ENCODE data around the gene ADIPOR1.
"Not testable (repeated sequence)": the region's sequence is repeated elsewhere in the genome, so short reads cannot be mapped to it uniquely, and the experiment has no call there.

ADIPOR1 gene

GRCh38 chr1:202957733-202958543, at the start of gene ADIPOR1:
Gene ADIPOR1 (minus strand): TSS chr1:202958312. CDS start chr1:202951070, 7,242 bp downstream.
- H3K36me3 ChIP-seq = peaks cover 51% of the 10 kb centered on the region

GRCh38 chr1:203006948-203007871, 49.1 kb upstream of the ADIPOR1 start, which contains the start of gene TMEM183A:
Gene TMEM183A (plus strand): TSS chr1:203007374. CDS start chr1:203007466, 92 bp downstream.
- no peak for TF ChIP-seq Cebpa-rat (IDR thresholded peaks at IDR 0.05)
- no peaks in the 10 kb centered on the region for H3K27me3 ChIP-seq
- peak within 1 kb of the TSS; percentile 90 for H3K9ac ChIP-seq
- H3K4me3 ChIP-seq = peak within 1 kb of the TSS; percentile 88
- peaks cover 38% of the 10 kb centered on the region for H4K20me1 ChIP-seq
- H3K4me2 ChIP-seq = peak within 1 kb of the TSS; percentile 95
- no peaks in the 10 kb centered on the region for H3K9me3 ChIP-seq
- peaks cover 59% of the 10 kb centered on the region for H3K4me1 ChIP-seq
- peak within 1 kb of the TSS; percentile 91 for H3K27ac ChIP-seq
- H3K36me3 ChIP-seq = peaks cover 36% of the 10 kb centered on the region

More at GRCh38 chr1:202957733-202958543, at the start of gene ADIPOR1:
- no peak for TF ChIP-seq Cebpa-rat (IDR thresholded peaks at IDR 0.05)
- Histone ChIP-seq H3K27ac (peak within 1 kb of the TSS; percentile 95), H3K9me3 (no peaks in the 10 kb centered on the region), H4K20me1 (peaks cover 51% of the 10 kb centered on the region), H3K27me3 (no peaks in the 10 kb centered on the region), H3K4me1 (peaks cover 40% of the 10 kb centered on the region), H3K9ac (peak within 1 kb of the TSS; percentile 97), H3K4me3 (peak within 1 kb of the TSS; percentile 99), H3K4me2 (peak within 1 kb of the TSS; percentile 96)

GRCh38 chr1:203005395-203006142, 47.5 kb upstream of the ADIPOR1 start:
- not testable (repeated sequence) for H3K9me3 ChIP-seq, H3K9ac ChIP-seq, H3K27me3 ChIP-seq, H3K4me3 ChIP-seq
- peak overlapping the region; percentile 84 for H3K4me2 ChIP-seq
- H4K20me1 ChIP-seq = peaks cover 29% of the 10 kb centered on the region
- H3K36me3 ChIP-seq = peaks cover 22% of the 10 kb centered on the region
- peaks cover 73% of the 10 kb centered on the region for H3K4me1 ChIP-seq
- peak overlapping the region; percentile 91 for H3K27ac ChIP-seq

GRCh38 chr1:203002951-203003350, 44.8 kb upstream of the ADIPOR1 start:
- Histone ChIP-seq H3K4me3 (no peak overlapping the region), H3K27ac (peak overlapping the region; percentile 91; the same call in 1 of the 2 replicates), H3K27me3 (no peaks in the 10 kb centered on the region), H3K9ac (no peak overlapping the region), H3K4me1 (peaks cover 76% of the 10 kb centered on the region), H3K9me3 (no peaks in the 10 kb centered on the region), H3K36me3 (no peaks in the 10 kb centered on the region), H4K20me1 (peaks cover 5% of the 10 kb centered on the region), H3K4me2 (no peak overlapping the region)
- TF ChIP-seq Cebpa-rat (IDR thresholded peaks at IDR 0.05) = no peak

- TF ChIP-seq Cebpa-rat (IDR thresholded peaks at IDR 0.05) = no peak
- H3K4me3 ChIP-seq = no peak overlapping the region
- H4K20me1 ChIP-seq = no peaks in the 10 kb centered on the region
- peaks cover 86% of the 10 kb centered on the region for H3K4me1 ChIP-seq
- H3K36me3 ChIP-seq = no peaks in the 10 kb centered on the region
- no peaks in the 10 kb centered on the region; the same call in 1 of the 2 replicates for H3K9me3 ChIP-seq
- no peaks in the 10 kb centered on the region for H3K27me3 ChIP-seq
- H3K4me2 ChIP-seq = no peak overlapping the region
- peak overlapping the region; percentile 91 for H3K27ac ChIP-seq
- no peak overlapping the region for H3K9ac ChIP-seq
These were observed 43.9 kb upstream of the ADIPOR1 start for GRCh38 chr1:203001986-203002385.

- peak overlapping the region; percentile 88 for H3K4me2 ChIP-seq
- peak overlapping the region; percentile 75 for H3K9ac ChIP-seq
These were observed 42.3 kb upstream of the ADIPOR1 start for GRCh38 chr1:203000217-203000944.

GRCh38 chr1:202998836-202999750, 41.0 kb upstream of the ADIPOR1 start:
- Histone ChIP-seq H3K9ac (peak overlapping the region; percentile 75), H3K27ac (peak overlapping the region; percentile 91)
- no peak for TF ChIP-seq Cebpa-rat (IDR thresholded peaks at IDR 0.05)

More at GRCh38 chr1:203000217-203000944, 42.3 kb upstream of the ADIPOR1 start:
- no peak for TF ChIP-seq Cebpa-rat (IDR thresholded peaks at IDR 0.05)
- Histone ChIP-seq H3K9me3 (no peaks in the 10 kb centered on the region; the same call in 1 of the 2 replicates), H3K27me3 (no peaks in the 10 kb centered on the region), H3K36me3 (no peaks in the 10 kb centered on the region), H3K4me3 (peak overlapping the region; percentile 55), H3K27ac (peak overlapping the region; percentile 91), H3K4me1 (peaks cover 72% of the 10 kb centered on the region), H4K20me1 (no peaks in the 10 kb centered on the region)

GRCh38 chr1:202994756-202995155, 36.6 kb upstream of the ADIPOR1 start:
- H3K4me2 ChIP-seq = no peak overlapping the region
- no peak overlapping the region for H3K4me3 ChIP-seq
- TF ChIP-seq Cebpa-rat (IDR thresholded peaks at IDR 0.05) = no peak
- H3K36me3 ChIP-seq = no peaks in the 10 kb centered on the region
- no peak overlapping the region for H3K27ac ChIP-seq
- H3K9me3 ChIP-seq = no peaks in the 10 kb centered on the region; the same call in 1 of the 2 replicates
- no peaks in the 10 kb centered on the region for H4K20me1 ChIP-seq
- H3K9ac ChIP-seq = no peak overlapping the region
- no peaks in the 10 kb centered on the region for H3K27me3 ChIP-seq
- H3K4me1 ChIP-seq = peaks cover 24% of the 10 kb centered on the region

More at GRCh38 chr1:202998836-202999750, 41.0 kb upstream of the ADIPOR1 start:
- Histone ChIP-seq H4K20me1 (no peaks in the 10 kb centered on the region), H3K9me3 (no peaks in the 10 kb centered on the region; the same call in 1 of the 2 replicates), H3K4me1 (peaks cover 64% of the 10 kb centered on the region), H3K27me3 (no peaks in the 10 kb centered on the region), H3K36me3 (no peaks in the 10 kb centered on the region), H3K4me3 (peak overlapping the region; percentile 55), H3K4me2 (peak overlapping the region; percentile 88)
